Activated naive CD4-positive, alpha-beta T cell treated with anti-CD3 and anti-CD28 coated beads, Interleukin-2, amount 50 U/mL, for 72 hours (primary cell): ENCODE results near the gene SIRPB1. TPM values are rescaled to one million over a fixed set of nuclear protein-coding genes. Genes with fewer than 3 reads are reported as not detected.
"Not testable (repeated sequence)": the region's sequence is repeated elsewhere in the genome, so short reads cannot be mapped to it uniquely, and the experiment has no call there.

Experiments
- ATAC-seq, 2 donors: fragments of 150-1000 bp; cut with Tn5 transposase; 2 replicates each; pipeline ENCODE4 v1.10.0; 2021; ENCODE audit warnings: mild to moderate bottlenecking in 2 of 2, moderate library complexity in 2 of 2
- DNase-seq, 2 donors: peaks; one replicate each; pipeline ENCODE4 v3.0.0; 2021 to 2022; ENCODE audit warnings: low spot score in 2 of 2
- H3K27ac Mint-ChIP-seq, 2 donors: one replicate each; pipeline ENCODE4 v1.8.0; 2022; ENCODE audit warnings: mild to moderate bottlenecking in 2 of 2, mixed read lengths in 2 of 2
- H3K36me3 Mint-ChIP-seq, 2 donors: one replicate each; pipeline ENCODE4 v1.8.0; 2022; ENCODE audit warnings: mixed read lengths in 2 of 2
- H3K9me3 Mint-ChIP-seq, 2 donors: one replicate each; pipeline ENCODE4 v1.8.0; 2022; ENCODE audit warnings: mixed read lengths in 2 of 2
- total RNA-seq, 2 donors: library from RNA; stranded (reverse); gene quantifications; one replicate each; pipeline ENCODE4 v1.2.3, GENCODE V29; 2022

Gene SIRPB1
- total RNA-seq, 2 donors from 2014 or later: 0.99 to 1.9 TPM

- not testable (repeated sequence) for H3K9me3 Mint-ChIP-seq, ATAC-seq, H3K36me3 Mint-ChIP-seq, H3K27ac Mint-ChIP-seq
- peak in 1 of 2 donors; percentile 0 for DNase-seq
Measured at GRCh38 chr20:1577313-1577712, 42.5 kb downstream of the SIRPB1 start.

- DNase-seq (no peak), ATAC-seq (no peak)
- Mint-ChIP-seq H3K36me3 (no peaks in the 10 kb centered on the region), H3K9me3 (no peaks in the 10 kb centered on the region), H3K27ac (no peak overlapping the region)
Measured at GRCh38 chr20:1576641-1577040, 43.2 kb downstream of the SIRPB1 start.

GRCh38 chr20:1576003-1576402 lies 43.8 kb downstream of the SIRPB1 start:
- DNase-seq: peak in 1 of 2 donors; percentile 1
- not testable (repeated sequence) for H3K9me3 Mint-ChIP-seq, H3K27ac Mint-ChIP-seq, H3K36me3 Mint-ChIP-seq
- ATAC-seq: peak; percentile 64 to 96

GRCh38 chr20:1571583-1571982 lies 48.2 kb downstream of the SIRPB1 start:
- H3K9me3 Mint-ChIP-seq, ATAC-seq, H3K36me3 Mint-ChIP-seq, DNase-seq: not testable (repeated sequence)
- peak overlapping the region in 1 of 2 donors; percentile 83 for H3K27ac Mint-ChIP-seq

Other genes starting within 250 kb of the SIRPB1 start
- gene FKBP1A, start 227.0 kb downstream of the SIRPB1 start, total RNA-seq: 100 to 1,000 TPM; 147 to 374 TPM
- gene NSFL1C, start 153.2 kb downstream of the SIRPB1 start, total RNA-seq: 10 to 100 TPM; 40.1 to 70.1 TPM
- not detected for gene SIRPB2, start 128.6 kb downstream of the SIRPB1 start, total RNA-seq
- not detected for gene SIRPD, start 62.3 kb downstream of the SIRPB1 start, total RNA-seq
- 10 to 100 TPM; 46.9 to 67.8 TPM for gene SIRPG, start 37.8 kb upstream of the SIRPB1 start, total RNA-seq